Adipocyte (in vitro differentiated cells): ENCODE measurements around the gene CALHM1.
"Not testable (repeated sequence)": the region's sequence is repeated elsewhere in the genome, so short reads cannot be mapped to it uniquely, and the experiment has no call there.

Experiments
- DNase-seq: peaks from one replicate; pipeline ENCODE4 v3.0.0-alpha.2; 2015; ENCODE audit warnings: low read depth
- H3K27me3 ChIP-seq: replicated peaks from 2 replicates; pipeline ENCODE4 v1.7.0; 2013; ENCODE audit warnings: mild to moderate bottlenecking, low read length, moderate library complexity; ENCODE audit not compliant: control insufficient read depth, insufficient read depth
- H3K36me3 ChIP-seq: 2 replicates; pipeline ENCODE4 v1.7.0; 2013; ENCODE audit warnings: low read length, mild to moderate bottlenecking, moderate library complexity; ENCODE audit not compliant: control insufficient read depth, insufficient read depth, severe bottlenecking
- H3K4me1 ChIP-seq: 2 replicates; pipeline ENCODE4 v1.7.0; 2013; ENCODE audit warnings: mild to moderate bottlenecking, low read length, moderate library complexity; ENCODE audit not compliant: control insufficient read depth, insufficient read depth
- H3K4me3 ChIP-seq: 2 replicates; pipeline ENCODE4 v1.7.0; 2013; ENCODE audit warnings: mild to moderate bottlenecking, low read length, moderate library complexity
- H3K9ac ChIP-seq: 2 replicates; pipeline ENCODE4 v1.7.0; 2013; ENCODE audit warnings: mild to moderate bottlenecking, low read length, moderate library complexity
- H3K9me3 ChIP-seq: 2 replicates; pipeline ENCODE4 v1.7.0; 2013; ENCODE audit warnings: mild to moderate bottlenecking, low read length, moderate library complexity; ENCODE audit not compliant: control insufficient read depth

Gene CALHM1

GRCh38 chr10:103458720-103459119 is at the start of gene CALHM1:
TSS of gene CALHM1 (minus strand) at chr10:103458900. CDS start at chr10:103458751, 149 bp downstream.
- DNase-seq = no peak
- peaks cover 5% of the 10 kb centered on the region for H3K4me1 ChIP-seq
- H3K4me3 ChIP-seq = no peak within 1 kb of the TSS
- H3K9me3 ChIP-seq = no peaks in the 10 kb centered on the region
- no peak within 1 kb of the TSS for H3K9ac ChIP-seq
- H3K27me3 ChIP-seq = no peaks in the 10 kb centered on the region
- no peaks in the 10 kb centered on the region for H3K36me3 ChIP-seq

- Histone ChIP-seq H3K27me3 (peaks cover 66% of the 10 kb centered on the region), H3K36me3 (no peaks in the 10 kb centered on the region), H3K9ac (no peak overlapping the region), H3K4me1 (no peaks in the 10 kb centered on the region), H3K4me3 (no peak overlapping the region), H3K9me3 (no peaks in the 10 kb centered on the region)
- DNase-seq = no peak
Measured at GRCh38 chr10:103507235-103508191, 48.8 kb upstream of the CALHM1 start.

DNA sequence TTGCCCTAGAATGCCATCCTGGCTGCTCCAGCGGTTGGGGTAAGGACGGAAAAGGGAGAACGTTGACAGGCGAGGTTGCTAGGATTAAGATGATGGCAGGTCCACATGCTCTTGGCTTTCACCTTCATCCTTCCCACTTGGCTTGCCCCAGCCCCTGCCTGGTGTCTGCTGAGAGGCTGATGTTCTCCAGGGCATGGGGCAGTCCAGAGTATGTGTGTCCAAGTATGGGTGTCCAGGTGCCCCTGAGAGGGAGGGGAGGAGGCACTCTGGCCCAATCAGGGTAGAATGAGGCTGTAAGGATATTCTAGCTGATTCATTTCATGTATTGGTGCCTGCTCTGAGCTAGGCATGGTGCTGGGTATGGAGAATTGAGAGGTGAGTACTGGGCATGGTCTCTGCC is 47.4 kb upstream of the CALHM1 start:
- Histone ChIP-seq H3K9ac (no peak overlapping the region), H3K9me3 (no peaks in the 10 kb centered on the region), H3K27me3 (peaks cover 65% of the 10 kb centered on the region), H3K4me1 (no peaks in the 10 kb centered on the region), H3K36me3 (no peaks in the 10 kb centered on the region), H3K4me3 (no peak overlapping the region)
- no peak for DNase-seq

DNA sequence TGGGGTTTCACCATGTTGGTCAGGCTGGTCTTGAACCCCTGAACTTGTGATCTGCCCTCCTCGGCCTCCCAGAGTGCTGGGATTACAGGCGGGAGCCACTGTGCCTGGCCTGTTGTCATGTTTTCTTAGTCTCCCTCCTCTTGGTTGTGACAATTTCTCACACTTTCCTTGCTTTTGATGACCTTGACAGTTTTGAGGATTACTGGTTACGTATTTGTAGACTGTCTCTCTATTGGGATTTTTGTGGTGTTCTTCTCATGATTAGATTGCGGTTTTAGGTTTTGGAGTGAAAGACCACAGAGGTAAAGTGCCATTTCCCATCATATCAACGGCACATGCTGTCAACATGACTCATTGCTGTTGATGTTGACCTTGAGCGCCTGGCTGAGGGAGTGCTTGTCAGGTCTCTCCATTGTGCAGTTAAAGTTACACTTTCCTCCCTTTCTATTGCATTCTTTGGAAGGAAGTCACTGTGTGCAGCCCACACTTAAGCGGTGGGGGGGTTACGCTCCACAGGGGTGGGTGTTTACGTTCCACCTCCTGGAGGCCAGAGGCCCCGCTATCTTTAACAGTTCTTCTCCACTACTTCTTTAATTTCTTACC is 45.6 kb upstream of the CALHM1 start:
- peak; percentile 67 for DNase-seq
- no peaks in the 10 kb centered on the region for H3K9me3 ChIP-seq

DNA sequence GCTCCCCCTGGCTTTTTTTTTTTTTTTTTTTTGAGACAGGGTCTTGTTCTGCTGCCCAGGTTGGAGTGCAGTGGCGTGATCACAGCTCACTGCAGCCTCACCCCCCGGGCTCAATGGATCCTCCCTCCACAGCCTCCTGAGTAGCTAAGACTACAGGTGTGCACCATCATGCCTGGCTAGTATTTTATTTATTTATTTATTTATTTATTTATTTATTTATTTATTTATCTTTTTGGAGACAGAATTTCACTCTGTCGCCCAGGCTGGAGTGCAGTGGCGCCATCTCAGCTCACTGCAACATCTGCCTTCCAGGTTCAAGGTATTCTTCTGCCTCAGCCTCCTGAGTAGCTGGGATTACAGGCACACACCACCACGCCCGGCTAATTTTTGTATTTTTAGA is 45.1 kb upstream of the CALHM1 start:
- not testable (repeated sequence) for H3K4me1 ChIP-seq, DNase-seq, H3K9me3 ChIP-seq, H3K4me3 ChIP-seq, H3K9ac ChIP-seq, H3K36me3 ChIP-seq
- H3K27me3 ChIP-seq = peaks cover 67% of the 10 kb centered on the region

More for the DNA sequence above, 45.6 kb upstream of the CALHM1 start:
- H3K4me1 ChIP-seq = no peaks in the 10 kb centered on the region
- peaks cover 64% of the 10 kb centered on the region for H3K27me3 ChIP-seq
- no peak overlapping the region for H3K9ac ChIP-seq
- no peaks in the 10 kb centered on the region for H3K36me3 ChIP-seq
- H3K4me3 ChIP-seq = no peak overlapping the region

DNA sequence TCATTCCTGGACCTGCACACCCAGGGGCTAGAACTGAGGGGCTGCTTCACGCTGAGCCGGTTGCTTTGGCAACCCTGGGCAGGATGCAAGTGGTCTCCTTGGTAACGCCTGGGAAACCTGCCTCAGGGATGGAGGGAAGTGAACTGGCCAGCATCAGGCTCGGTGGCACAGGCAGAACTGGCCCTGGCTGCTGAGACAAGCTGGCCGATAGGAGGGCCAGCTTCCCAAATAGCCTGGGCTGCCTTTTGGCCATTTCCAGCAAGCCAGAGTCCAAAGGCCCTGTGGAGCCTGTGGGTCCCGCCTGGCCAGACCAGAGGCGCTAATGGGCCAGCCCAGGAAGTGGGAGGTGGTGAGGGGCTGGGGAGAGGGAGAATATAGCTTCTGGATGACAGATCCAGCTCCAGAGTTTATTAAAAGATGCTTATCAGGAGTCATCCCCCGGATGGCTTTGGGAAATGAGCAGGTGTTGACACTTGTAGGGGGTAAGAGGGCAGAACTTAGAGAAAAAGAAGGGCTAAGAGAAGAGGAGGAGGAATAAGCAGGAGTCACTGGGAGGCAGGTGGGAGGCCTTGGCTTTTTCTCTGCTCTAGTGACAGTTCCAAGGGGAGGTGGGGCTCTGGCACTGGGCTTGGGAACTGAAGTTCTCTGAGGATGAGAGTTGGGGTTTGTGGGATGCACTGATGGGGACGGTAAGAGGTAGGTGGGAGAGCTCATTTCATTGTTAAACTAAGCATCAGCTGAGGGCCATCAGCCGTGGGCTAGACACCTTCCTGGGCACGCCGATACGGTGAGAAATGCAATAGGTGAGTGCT is 44.4 kb upstream of the CALHM1 start:
- no peak for DNase-seq
- no peak overlapping the region for H3K9ac ChIP-seq
- H3K27me3 ChIP-seq = peaks cover 64% of the 10 kb centered on the region
- H3K4me3 ChIP-seq = no peak overlapping the region
- H3K4me1 ChIP-seq = no peaks in the 10 kb centered on the region
- no peaks in the 10 kb centered on the region for H3K36me3 ChIP-seq
- no peaks in the 10 kb centered on the region for H3K9me3 ChIP-seq

- H3K4me3 ChIP-seq = no peak overlapping the region
- no peak overlapping the region for H3K9ac ChIP-seq
- no peaks in the 10 kb centered on the region for H3K4me1 ChIP-seq
- H3K9me3 ChIP-seq = no peaks in the 10 kb centered on the region
- no peaks in the 10 kb centered on the region for H3K36me3 ChIP-seq
- DNase-seq = no peak
- H3K27me3 ChIP-seq = peaks cover 65% of the 10 kb centered on the region
Measured at GRCh38 chr10:103501186-103501585, 42.5 kb upstream of the CALHM1 start.

- Histone ChIP-seq H3K36me3 (no peaks in the 10 kb centered on the region), H3K9ac (no peak overlapping the region), H3K4me1 (no peaks in the 10 kb centered on the region), H3K4me3 (no peak overlapping the region), H3K9me3 (no peaks in the 10 kb centered on the region), H3K27me3 (peaks cover 64% of the 10 kb centered on the region)
- DNase-seq = no peak
Measured at GRCh38 chr10:103500481-103500880, 41.8 kb upstream of the CALHM1 start.

GRCh38 chr10:103499881-103500280 is 41.2 kb upstream of the CALHM1 start:
- DNase-seq = no peak
- no peaks in the 10 kb centered on the region for H3K4me1 ChIP-seq
- H3K36me3 ChIP-seq = no peaks in the 10 kb centered on the region
- H3K9ac ChIP-seq = no peak overlapping the region
- H3K4me3 ChIP-seq = no peak overlapping the region
- H3K27me3 ChIP-seq = peaks cover 70% of the 10 kb centered on the region
- no peaks in the 10 kb centered on the region for H3K9me3 ChIP-seq

GRCh38 chr10:103498936-103499638 is 40.4 kb upstream of the CALHM1 start:
- Histone ChIP-seq H3K4me1 (no peaks in the 10 kb centered on the region), H3K4me3 (no peak overlapping the region), H3K36me3 (no peaks in the 10 kb centered on the region), H3K27me3 (peaks cover 77% of the 10 kb centered on the region), H3K9ac (no peak overlapping the region), H3K9me3 (no peaks in the 10 kb centered on the region)
- DNase-seq = no peak
